H1 (cell line): ENCODE results near the gene ARHGEF16. TPM values are rescaled to one million over a fixed set of nuclear protein-coding genes. Genes with fewer than 3 reads are reported as not detected.

Experiments
- CTCF ChIA-PET: fragments of 300-600 bp; sonication (Branson Sonifier 250); formaldehyde crosslinking; loops from one replicate; lab custom pipeline; 2021; ENCODE audit not compliant: partially characterized antibody; lab: Charles Lee
- POLR2A ChIA-PET: fragments of 300-600 bp; sonication (Branson Sonifier 250); formaldehyde crosslinking; loops from one replicate; lab custom pipeline; 2021; ENCODE audit warnings: inconsistent platforms; ENCODE audit not compliant: partially characterized antibody; lab: Charles Lee
- DNase-seq, 2 experiments: peaks; one replicate each; pipeline versions ENCODE4 v3.0.0 to v3.0.0-alpha.2; 2010 to 2022; ENCODE audit warnings: low spot score in 2 of 2, low read depth in 1 of 2, mixed read lengths in 1 of 2
- FAIRE-seq: peaks from 2 replicates; lab custom pipeline; 2011; peaks lifted over from hg19 to GRCh38; lab: Jason Lieb, UNC
- H2AFZ ChIP-seq: 2 replicates; pipeline ENCODE4 v1.8.1; 2012; ENCODE audit warnings: low read length, inconsistent platforms
- H2AK5ac ChIP-seq: 2 replicates; pipeline ENCODE4 v1.6.1; 2013; ENCODE audit warnings: low read depth, low read length
- H2BK120ac ChIP-seq: replicated peaks from 2 replicates; pipeline ENCODE3; 2013; ENCODE audit warnings: low read depth, low read length, inconsistent platforms
- H2BK12ac ChIP-seq: 2 replicates; pipeline ENCODE4 v1.6.1; 2013; ENCODE audit warnings: low read depth, low read length
- H2BK15ac ChIP-seq: 2 replicates; pipeline ENCODE4 v1.6.1; 2013; ENCODE audit warnings: low read length
- H2BK20ac ChIP-seq: 2 replicates; pipeline ENCODE4 v1.6.1; 2013; ENCODE audit warnings: low read length
- H2BK5ac ChIP-seq: 2 replicates; pipeline ENCODE4 v1.6.1; 2013; ENCODE audit warnings: low read depth, low read length
- H3K14ac ChIP-seq: 2 replicates; pipeline ENCODE4 v1.6.1; 2013; ENCODE audit warnings: inconsistent platforms; ENCODE audit not compliant: insufficient read length
- H3K18ac ChIP-seq: 2 replicates; pipeline ENCODE4 v1.6.1; 2013; ENCODE audit warnings: low read length; ENCODE audit errors: extremely low read depth
- H3K23ac ChIP-seq: 2 replicates; pipeline ENCODE4 v1.6.1; 2013; ENCODE audit warnings: inconsistent platforms; ENCODE audit not compliant: insufficient read length
- H3K23me2 ChIP-seq: 2 replicates; pipeline ENCODE4 v1.6.1; 2013; ENCODE audit warnings: low read depth, low read length
- H3K27ac ChIP-seq: 2 replicates; pipeline ENCODE4 v1.6.1; 2011; ENCODE audit warnings: low read depth, low read length, inconsistent platforms
- H3K27me3 ChIP-seq, 4 experiments: replicated peaks in 1 of 4; 1 replicate in 1 of 4; 2 replicates in 3 of 4; pipeline versions ENCODE4 v1.6.1 to v1.8.1; 2011 to 2013; ENCODE audit warnings: low read length in 3 of 4, mild to moderate bottlenecking in 3 of 4, inconsistent platforms in 2 of 4, mixed read lengths in 2 of 4, moderate library complexity in 1 of 4; ENCODE audit not compliant: control insufficient read depth in 3 of 4, insufficient read depth in 3 of 4; ENCODE audit errors: extremely low read depth in 1 of 4
- H3K36me3 ChIP-seq, 4 experiments: 2 replicates each; pipeline versions ENCODE4 v1.6.1 to v1.8.1; 2011 to 2013; ENCODE audit warnings: mild to moderate bottlenecking in 4 of 4, low read length in 3 of 4, moderate library complexity in 2 of 4, control low read depth in 1 of 4, inconsistent platforms in 1 of 4; ENCODE audit not compliant: insufficient read depth in 4 of 4, control insufficient read depth in 2 of 4
- H3K4ac ChIP-seq: replicated peaks from 2 replicates; pipeline ENCODE3; 2013; ENCODE audit warnings: low read length, low read depth, mixed read lengths, inconsistent platforms; ENCODE audit not compliant: insufficient read length
- H3K4me1 ChIP-seq, 4 experiments: replicated peaks in 1 of 4; 1 replicate in 1 of 4; 2 replicates in 3 of 4; pipeline versions ENCODE4 v1.6.1 to v1.8.1; 2011 to 2013; ENCODE audit warnings: low read length in 3 of 4, inconsistent platforms in 2 of 4, mixed read lengths in 1 of 4; ENCODE audit not compliant: insufficient read depth in 4 of 4, control insufficient read depth in 3 of 4
- H3K4me2 ChIP-seq, 2 experiments: 2 replicates each; pipeline versions ENCODE4 v1.6.1 to v1.8.1; 2011 to 2013; ENCODE audit warnings: low read depth in 2 of 2, low read length in 2 of 2, control low read depth in 1 of 2, inconsistent platforms in 1 of 2, mild to moderate bottlenecking in 1 of 2; ENCODE audit not compliant: insufficient read depth in 1 of 2
- H3K4me3 ChIP-seq, 4 experiments: fragments of 200-600, 300-600 bp in 1 of 4; sonication (generic), shearing (Covaris generic), sonication (Bioruptor Twin) in 1 of 4; 2 replicates each; pipeline versions ENCODE4 v1.5.1 to v1.8.1; 2011 to 2016; ENCODE audit warnings: low read length in 4 of 4, low read depth in 3 of 4, control low read depth in 2 of 4, inconsistent platforms in 2 of 4, mild to moderate bottlenecking in 2 of 4, mixed read lengths in 1 of 4, moderate library complexity in 1 of 4; ENCODE audit not compliant: insufficient read depth in 2 of 4; ENCODE audit errors: extremely low read depth in 1 of 4
- H3K56ac ChIP-seq: replicated peaks from 2 replicates; pipeline ENCODE3; 2013; ENCODE audit warnings: low read depth, mild to moderate bottlenecking, mixed read lengths, low read length, inconsistent platforms; ENCODE audit not compliant: insufficient read length
- H3K79me1 ChIP-seq: 2 replicates; pipeline ENCODE4 v1.6.1; 2013; ENCODE audit warnings: low read depth, low read length, control low read depth
- H3K79me2 ChIP-seq, 2 experiments: 2 replicates each; pipeline versions ENCODE4 v1.6.1 to v1.8.1; 2012 to 2013; ENCODE audit warnings: low read length in 2 of 2, mild to moderate bottlenecking in 2 of 2, inconsistent platforms in 1 of 2; ENCODE audit not compliant: insufficient read depth in 2 of 2, control insufficient read depth in 1 of 2
- H3K9ac ChIP-seq, 4 experiments: replicated peaks in 1 of 4; 1 replicate in 1 of 4; 2 replicates in 3 of 4; pipeline versions ENCODE4 v1.6.1 to v1.8.1; 2011 to 2013; ENCODE audit warnings: low read depth in 3 of 4, low read length in 3 of 4, control low read depth in 2 of 4, mild to moderate bottlenecking in 2 of 4, moderate library complexity in 2 of 4, inconsistent platforms in 1 of 4; ENCODE audit errors: extremely low read depth in 1 of 4
- H3K9me3 ChIP-seq, 2 experiments: 2 replicates each; pipeline versions ENCODE4 v1.6.1 to v1.8.1; 2012 to 2013; ENCODE audit warnings: mild to moderate bottlenecking in 2 of 2, moderate library complexity in 2 of 2, control low read depth in 1 of 2, inconsistent platforms in 1 of 2, low read depth in 1 of 2, low read length in 1 of 2, mixed read lengths in 1 of 2; ENCODE audit not compliant: insufficient read depth in 2 of 2
- H4K20me1 ChIP-seq, 2 experiments: replicated peaks in 1 of 2; 2 replicates each; pipeline versions ENCODE3 to v1.8.1; 2011 to 2013; ENCODE audit warnings: inconsistent platforms in 2 of 2, low read length in 2 of 2, mild to moderate bottlenecking in 1 of 2; ENCODE audit not compliant: insufficient read depth in 2 of 2, control insufficient read depth in 1 of 2
- H4K5ac ChIP-seq: 2 replicates; pipeline ENCODE4 v1.6.1; 2013; ENCODE audit warnings: low read length, low read depth, mixed read lengths, inconsistent platforms; ENCODE audit not compliant: insufficient read length
- H4K8ac ChIP-seq: 2 replicates; pipeline ENCODE4 v1.8.0; 2013; ENCODE audit warnings: mild to moderate bottlenecking, moderate library complexity, low read length, inconsistent platforms; ENCODE audit not compliant: insufficient read depth; ENCODE audit errors: extremely low read depth
- H4K91ac ChIP-seq: replicated peaks from 2 replicates; pipeline ENCODE3; 2013; ENCODE audit warnings: low read length, mixed read lengths, inconsistent platforms; ENCODE audit not compliant: insufficient read length
- CBX5 ChIP-seq: fragments of 300-800, 300-1000 bp; sonication (generic); IDR thresholded peaks from 2 replicates; pipeline ENCODE4 v1.7.1; 2016; ENCODE audit warnings: antibody characterized with exemption, low read length, low read depth
- CHD1 ChIP-seq: IDR thresholded peaks from 2 replicates; pipeline ENCODE4 v1.6.1; 2012; ENCODE audit warnings: low read depth, low read length, improper control_type of control experiment
- CHD2 ChIP-seq: IDR thresholded peaks from 2 replicates; pipeline ENCODE4 v1.6.1; 2012; ENCODE audit warnings: low read length, improper control_type of control experiment
- CTBP2 ChIP-seq: IDR thresholded peaks from 2 replicates; pipeline ENCODE4 v1.7.0; 2011; ENCODE audit warnings: borderline replicate concordance, mild to moderate bottlenecking, moderate library complexity, mixed read lengths, low read length; ENCODE audit not compliant: insufficient read depth, insufficient read length
- EP300 ChIP-seq, 2 experiments: IDR thresholded peaks; 1 replicate in 1 of 2; 2 replicates in 1 of 2; pipeline ENCODE4 v1.6.1; 2011 to 2012; ENCODE audit warnings: low read depth in 2 of 2, low read length in 2 of 2, mild to moderate bottlenecking in 2 of 2, borderline replicate concordance in 1 of 2, inconsistent platforms in 1 of 2, moderate library complexity in 1 of 2
- EZH2 ChIP-seq: fragments of 200-600 bp; sonication (generic); IDR thresholded peaks from 2 replicates; pipeline ENCODE4 v1.7.1; 2012; ENCODE audit warnings: low read depth, mild to moderate bottlenecking, moderate library complexity, low read length, inconsistent platforms; ENCODE audit not compliant: severe bottlenecking
- GTF2F1 ChIP-seq: IDR thresholded peaks from 2 replicates; pipeline ENCODE4 v1.6.1; 2012; ENCODE audit warnings: low read depth, low read length, improper control_type of control experiment, borderline replicate concordance
- NANOG ChIP-seq: IDR thresholded peaks from 2 replicates; pipeline ENCODE4 v1.6.1; 2011; ENCODE audit warnings: low read length, low read depth, mild to moderate bottlenecking, inconsistent platforms; ENCODE audit not compliant: insufficient read depth, poor library complexity, severe bottlenecking
- PHF8 ChIP-seq: fragments of 200-600 bp; sonication (generic); conservative IDR thresholded peaks from 2 replicates; pipeline ENCODE4 v1.7.1; 2012; ENCODE audit warnings: low read depth, mild to moderate bottlenecking, inconsistent platforms, low read length, moderate library complexity
- SP2 ChIP-seq: IDR thresholded peaks from 2 replicates; pipeline ENCODE4 v1.6.1; 2012; ENCODE audit warnings: mild to moderate bottlenecking, low read length, inconsistent platforms
- USF2 ChIP-seq: IDR thresholded peaks from 2 replicates; pipeline ENCODE4 v1.6.1; 2011; ENCODE audit warnings: low read length, improper control_type of control experiment
- WGBS, 2 experiments: shearing (Covaris generic) in 1 of 2; methylation state at CpG; one replicate each; pipeline versions ENCODE4 v1.1.6 to v1.1.7; 2013 to 2015; ENCODE audit warnings: low lambda C conversion rate in 2 of 2, mixed read lengths in 2 of 2, inconsistent platforms in 1 of 2, low coverage in 1 of 2, missing lambda C conversion rate in 1 of 2; ENCODE audit not compliant: insufficient replicate concordance in 2 of 2, insufficient coverage in 1 of 2, insufficient read length in 1 of 2; ENCODE audit errors: extremely low coverage in 1 of 2, missing lambda C conversion rate in 1 of 2; 5-methylcytosine and 5-hydroxymethylcytosine counted together
- polyA plus RNA-seq, 7 experiments: library from polyadenylated mRNA; depleted of rRNA in 3 of 7; stranded (reverse) in 5 of 7; unstranded in 2 of 7; fragments of >200 nt in 5 of 7; fragments of 200-250 nt in 2 of 7; gene quantifications; 1 replicate in 5 of 7; 2 replicates in 1 of 7; 4 replicates in 1 of 7; pipeline versions ENCODE4 v1.2.1 to v1.2.3, GENCODE V29; 2011 to 2013; ENCODE audit warnings: missing spikeins in 2 of 7, mixed read lengths in 2 of 7
- total RNA-seq: library from RNA; stranded (reverse); fragmentation: NEBNext Ultra II Directional; extraction: Animal tissue kit (Norgen Biotek cat#: 25700); gene quantifications from 2 replicates; pipeline ENCODE4 v1.2.1, GENCODE V29; 2021

ARHGEF16 gene
- total and polyA plus RNA-seq, 2 of the 8 experiments (the other 6 are each of a cell fraction or from before 2014, with no cell fraction given): 18.3 to 20.7 TPM

- no peak overlapping the region for H3K4me3 ChIP-seq
- ChIA-PET POLR2A (no interaction called here), CTCF (interaction anchor here (2.4 kb wide), 1 partner anchor 92 kb away, joined by 7 read pairs; no protein-coding TSS in a partner anchor)
- H3K9ac ChIP-seq: no peak overlapping the region
- no peak overlapping the region for H2BK12ac ChIP-seq
- no peak overlapping the region for H3K14ac ChIP-seq
- no peak overlapping the region for H4K8ac ChIP-seq
- peaks cover 0 to 13% of the 10 kb centered on the region in 2 experiments for H4K20me1 ChIP-seq
- no peaks in the 10 kb centered on the region for H3K79me2 ChIP-seq
- no peaks in the 10 kb centered on the region for H3K23me2 ChIP-seq
- TF ChIP-seq EZH2: no peak
- TF ChIP-seq NANOG: no peak
- TF ChIP-seq SP2: no peak
- TF ChIP-seq CHD2: no peak
- TF ChIP-seq USF2: no peak
- no peak for TF ChIP-seq PHF8
- no peak for TF ChIP-seq CHD1
- TF ChIP-seq GTF2F1: no peak
- no peak for TF ChIP-seq EP300 (IDR thresholded peaks at IDR 0.05; ENCODE audit: borderline replicate concordance in 1 of 2, low read depth in 2 of 2, low read length in 2 of 2)
- TF ChIP-seq CBX5: no peak
- no peak for TF ChIP-seq CTBP2
- no peak overlapping the region for H2AFZ ChIP-seq
- no peak overlapping the region for H2BK20ac ChIP-seq
- DNase-seq (no peak), FAIRE-seq (no peak)
- H3K4ac ChIP-seq: no peak overlapping the region
- no peaks in the 10 kb centered on the region for H3K36me3 ChIP-seq
- no peak overlapping the region for H4K5ac ChIP-seq
- H3K18ac ChIP-seq: no peak overlapping the region
- no peak overlapping the region for H2BK5ac ChIP-seq
- H3K4me1 ChIP-seq: no peaks in the 10 kb centered on the region; a peak in 3 of 7 replicates
- H3K4me2 ChIP-seq: no peak overlapping the region
- no peaks in the 10 kb centered on the region for H3K79me1 ChIP-seq
- peaks cover 0 to 7% of the 10 kb centered on the region in 2 experiments; a peak in 1 of 4 replicates for H3K9me3 ChIP-seq
- no peak overlapping the region for H2BK120ac ChIP-seq
- H3K27ac ChIP-seq: no peak overlapping the region
- no peak overlapping the region for H4K91ac ChIP-seq
- no peak overlapping the region for H3K23ac ChIP-seq
- H3K27me3 ChIP-seq: no peaks in the 10 kb centered on the region; a peak in 1 of 7 replicates
- no peak overlapping the region for H2BK15ac ChIP-seq
- no peak overlapping the region for H3K56ac ChIP-seq
- H2AK5ac ChIP-seq: no peak overlapping the region
- 93% methylated on average over 17 of the region's 19 CpGs; no CpG with 5 or more reads in 1 of the 2 experiments for WGBS, 2 experiments
Measured at GRCh38 chr1:3522564-3523265, 68.2 kb downstream of the ARHGEF16 start.
